Measurements from ENCODE around the gene SIPA1L3. TPM values are rescaled to one million over a fixed set of nuclear protein-coding genes. Genes with fewer than 3 reads are reported as not detected.

The SIPA1L3 gene
- total RNA-seq, 6 experiments from 2014 or later, result 9.1 to 20.4 (median 14.9) TPM

GRCh38 chr19:38114651-38115050 lies 207.6 kb downstream of the SIPA1L3 start:
- H3K27me3 ChIP-seq, result no peaks in the 10 kb centered on the region
- intact Hi-C loops (cut with DNase I), result no loop called here
- no peak for DNase-seq
- no peak overlapping the region for H3K27ac ChIP-seq
- no peaks in the 10 kb centered on the region for H3K9me3 ChIP-seq
- no peaks in the 10 kb centered on the region for H3K4me1 ChIP-seq
- no peak for ATAC-seq
- no peak overlapping the region for H3K4me3 ChIP-seq
- H3K36me3 ChIP-seq, result peaks cover 0 to 14% (median 4%) of the 10 kb centered on the region in 4 donors
- no peak for TF ChIP-seq CTCF (IDR thresholded peaks at IDR 0.05)
- TF ChIP-seq POLR2A (IDR thresholded peaks at IDR 0.05), result no peak
- WGBS (ENCODE audit: insufficient coverage, low coverage, low lambda C conversion rate, missing lambda C conversion rate), result 92% methylated on average over 2 of the region's 12 CpGs

- H3K27ac ChIP-seq, result no peak overlapping the region
- TF ChIP-seq POLR2A (IDR thresholded peaks at IDR 0.05) (no peak), CTCF (IDR thresholded peaks at IDR 0.05) (no peak)
- H3K27me3 ChIP-seq, result no peaks in the 10 kb centered on the region
- no CpG with 5 or more reads among the region's 4 CpGs for WGBS (ENCODE audit: insufficient coverage, low coverage, low lambda C conversion rate, missing lambda C conversion rate)
- DNase-seq (no peak), ATAC-seq (no peak)
- intact Hi-C loops (cut with DNase I), result no loop called here
- no peaks in the 10 kb centered on the region for H3K4me1 ChIP-seq
- no peak overlapping the region for H3K4me3 ChIP-seq
- H3K9me3 ChIP-seq, result no peaks in the 10 kb centered on the region
- peaks cover 0 to 14% (median 8%) of the 10 kb centered on the region in 4 donors for H3K36me3 ChIP-seq
Measured at GRCh38 chr19:38115271-38115802, 208.3 kb downstream of the SIPA1L3 start.

GRCh38 chr19:38118176-38118575 lies 211.2 kb downstream of the SIPA1L3 start:
- H3K27me3 ChIP-seq, result no peaks in the 10 kb centered on the region
- WGBS (ENCODE audit: insufficient coverage, low coverage, low lambda C conversion rate, missing lambda C conversion rate), result 83% methylated on average over 8 of the region's 9 CpGs
- H3K4me1 ChIP-seq, result no peaks in the 10 kb centered on the region
- TF ChIP-seq CTCF (IDR thresholded peaks at IDR 0.05), result no peak
- TF ChIP-seq POLR2A (IDR thresholded peaks at IDR 0.05), result no peak
- intact Hi-C loops (cut with DNase I), result no loop called here
- ATAC-seq (no peak), DNase-seq (no peak)
- no peak overlapping the region for H3K27ac ChIP-seq
- no peak overlapping the region for H3K4me3 ChIP-seq
- H3K36me3 ChIP-seq, result peaks cover 0 to 9% (median 3%) of the 10 kb centered on the region in 4 donors
- no peaks in the 10 kb centered on the region for H3K9me3 ChIP-seq

- no peak for TF ChIP-seq CTCF (IDR thresholded peaks at IDR 0.05)
- TF ChIP-seq POLR2A (IDR thresholded peaks at IDR 0.05), result no peak
- H3K27me3 ChIP-seq, result no peaks in the 10 kb centered on the region
- no CpG with 5 or more reads among the region's 4 CpGs for WGBS (ENCODE audit: insufficient coverage, low coverage, low lambda C conversion rate, missing lambda C conversion rate)
- intact Hi-C loops (cut with DNase I), result no loop called here
- no peaks in the 10 kb centered on the region for H3K4me1 ChIP-seq
- no peak overlapping the region for H3K27ac ChIP-seq
- no peak for ATAC-seq
- no peak for DNase-seq
- H3K9me3 ChIP-seq, result no peaks in the 10 kb centered on the region
- peaks cover 0 to 9% (median 3%) of the 10 kb centered on the region in 4 donors for H3K36me3 ChIP-seq
- H3K4me3 ChIP-seq, result no peak overlapping the region
Measured at GRCh38 chr19:38120471-38121025, 213.5 kb downstream of the SIPA1L3 start.
